HG03520 (cell line): ENCODE results near the gene GPR158.
A peak's percentile ranks its signal among the peaks of the same experiment; 100 is the strongest.
"Not testable (repeated sequence)": the region's sequence is repeated elsewhere in the genome, so short reads cannot be mapped to it uniquely, and the experiment has no call there.

Source experiments
- ATAC-seq: cut with Tn5 transposase; IDR thresholded peaks from one replicate; pipeline ENCODE4 v1.9.1; 2021; ENCODE audit warnings: mild to moderate bottlenecking, moderate library complexity; ENCODE audit not compliant: unreplicated experiment

GPR158 gene, protein sequence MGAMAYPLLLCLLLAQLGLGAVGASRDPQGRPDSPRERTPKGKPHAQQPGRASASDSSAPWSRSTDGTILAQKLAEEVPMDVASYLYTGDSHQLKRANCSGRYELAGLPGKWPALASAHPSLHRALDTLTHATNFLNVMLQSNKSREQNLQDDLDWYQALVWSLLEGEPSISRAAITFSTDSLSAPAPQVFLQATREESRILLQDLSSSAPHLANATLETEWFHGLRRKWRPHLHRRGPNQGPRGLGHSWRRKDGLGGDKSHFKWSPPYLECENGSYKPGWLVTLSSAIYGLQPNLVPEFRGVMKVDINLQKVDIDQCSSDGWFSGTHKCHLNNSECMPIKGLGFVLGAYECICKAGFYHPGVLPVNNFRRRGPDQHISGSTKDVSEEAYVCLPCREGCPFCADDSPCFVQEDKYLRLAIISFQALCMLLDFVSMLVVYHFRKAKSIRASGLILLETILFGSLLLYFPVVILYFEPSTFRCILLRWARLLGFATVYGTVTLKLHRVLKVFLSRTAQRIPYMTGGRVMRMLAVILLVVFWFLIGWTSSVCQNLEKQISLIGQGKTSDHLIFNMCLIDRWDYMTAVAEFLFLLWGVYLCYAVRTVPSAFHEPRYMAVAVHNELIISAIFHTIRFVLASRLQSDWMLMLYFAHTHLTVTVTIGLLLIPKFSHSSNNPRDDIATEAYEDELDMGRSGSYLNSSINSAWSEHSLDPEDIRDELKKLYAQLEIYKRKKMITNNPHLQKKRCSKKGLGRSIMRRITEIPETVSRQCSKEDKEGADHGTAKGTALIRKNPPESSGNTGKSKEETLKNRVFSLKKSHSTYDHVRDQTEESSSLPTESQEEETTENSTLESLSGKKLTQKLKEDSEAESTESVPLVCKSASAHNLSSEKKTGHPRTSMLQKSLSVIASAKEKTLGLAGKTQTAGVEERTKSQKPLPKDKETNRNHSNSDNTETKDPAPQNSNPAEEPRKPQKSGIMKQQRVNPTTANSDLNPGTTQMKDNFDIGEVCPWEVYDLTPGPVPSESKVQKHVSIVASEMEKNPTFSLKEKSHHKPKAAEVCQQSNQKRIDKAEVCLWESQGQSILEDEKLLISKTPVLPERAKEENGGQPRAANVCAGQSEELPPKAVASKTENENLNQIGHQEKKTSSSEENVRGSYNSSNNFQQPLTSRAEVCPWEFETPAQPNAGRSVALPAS (N-terminal part only)

DNA sequence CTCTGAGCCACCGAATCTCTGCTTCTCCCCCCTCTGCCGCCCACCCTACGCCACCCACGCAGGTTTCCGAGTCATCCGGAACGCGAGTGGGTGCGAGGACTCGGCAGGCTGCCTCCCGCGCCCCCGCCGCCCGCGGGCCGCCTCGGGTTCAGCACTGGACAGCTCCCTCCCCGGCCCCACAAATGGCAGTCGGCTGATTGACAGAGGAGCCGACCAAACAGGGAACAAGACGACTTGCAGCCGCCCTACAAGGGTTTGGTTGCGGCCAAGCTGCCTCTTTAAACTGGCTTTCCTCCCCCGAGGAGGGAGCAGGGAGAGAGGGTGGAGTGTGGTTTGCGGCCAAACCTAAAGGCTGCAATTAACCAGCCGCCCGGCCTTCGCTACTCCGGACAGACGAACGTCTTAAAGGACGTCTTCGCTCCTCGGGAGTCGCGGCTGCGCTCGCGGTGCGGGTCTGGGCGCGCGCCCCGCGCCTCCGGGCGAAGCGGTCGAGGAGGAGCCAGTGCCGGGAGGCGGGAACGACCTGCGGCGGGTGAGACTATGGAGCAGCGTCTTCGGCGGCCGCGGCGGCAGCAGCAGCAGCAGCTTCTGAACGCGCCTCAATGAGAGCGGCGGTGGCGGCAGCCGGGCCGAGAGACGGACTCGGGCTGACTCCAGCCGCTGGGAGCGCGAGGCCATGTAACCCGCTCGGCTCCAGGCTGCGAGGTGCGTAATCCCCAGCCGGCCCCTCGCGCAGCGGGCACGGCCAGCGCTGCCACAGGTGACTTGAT is at the start of gene GPR158:
Gene GPR158 (plus strand): TSS at position 541 of the 770 bp plus-strand sequence. CDS start 420 bp downstream, outside the sequence.
- ATAC-seq = peak; percentile 60

DNA sequence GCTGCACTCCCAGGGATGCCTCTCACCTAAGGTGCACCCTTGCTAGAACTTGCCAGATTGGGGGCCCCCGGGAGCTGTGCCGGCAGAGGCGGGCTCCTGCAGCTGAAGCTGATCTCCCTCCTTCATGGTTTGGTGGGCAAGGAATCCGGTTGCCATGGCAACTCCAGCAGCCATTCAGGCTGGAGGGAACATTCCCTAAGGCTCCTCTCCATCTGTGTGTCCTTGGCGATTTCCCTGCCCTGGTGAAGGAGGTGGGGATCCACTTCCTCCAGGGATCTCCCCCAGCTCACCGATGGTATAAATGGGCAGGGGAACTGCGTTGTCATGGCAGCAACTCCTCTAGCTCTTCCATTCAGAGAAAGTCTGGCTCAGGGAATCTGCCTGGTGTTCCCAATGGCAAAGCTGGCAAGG is 49.6 kb upstream of the GPR158 start:
- ATAC-seq = no peak

DNA sequence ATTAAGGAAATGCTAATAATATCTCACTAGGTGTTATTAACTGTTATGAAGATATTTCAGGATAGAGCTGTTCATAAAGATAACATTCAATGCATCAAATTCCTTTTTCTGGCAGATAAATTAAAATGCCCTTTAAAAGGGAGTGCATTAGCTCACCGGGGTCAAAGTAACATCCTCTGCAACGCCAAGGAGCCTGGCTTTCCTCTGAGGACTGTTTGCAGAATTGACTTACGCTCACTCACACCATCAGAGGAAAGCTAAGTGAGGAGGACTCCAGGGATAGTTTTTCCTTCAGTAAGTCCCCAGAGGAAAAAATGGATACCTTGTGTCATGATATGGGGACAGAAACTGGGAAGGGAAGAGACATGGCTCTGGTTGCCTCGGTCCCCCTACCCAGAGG is 45.2 kb upstream of the GPR158 start:
- ATAC-seq = no peak

DNA sequence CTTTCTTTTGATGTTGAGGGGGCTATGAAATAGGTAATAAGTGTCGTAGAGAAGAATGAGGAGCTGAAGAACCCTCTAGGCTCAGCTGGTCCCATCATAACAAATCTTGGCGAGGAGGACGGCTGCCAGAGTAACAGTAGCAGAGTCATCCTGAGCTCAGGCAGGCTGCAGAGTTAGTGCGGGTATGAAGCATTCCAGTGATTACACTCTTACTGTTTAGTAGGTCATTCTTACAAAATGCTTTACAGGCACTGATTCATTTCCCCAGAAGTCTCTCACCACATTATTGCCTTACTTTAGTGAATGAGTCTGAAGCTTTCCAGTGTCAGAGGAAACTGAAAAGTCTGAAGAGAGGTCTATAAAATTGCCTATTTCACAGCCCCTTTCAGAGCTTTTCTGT is 43.9 kb upstream of the GPR158 start:
- no peak for ATAC-seq

DNA sequence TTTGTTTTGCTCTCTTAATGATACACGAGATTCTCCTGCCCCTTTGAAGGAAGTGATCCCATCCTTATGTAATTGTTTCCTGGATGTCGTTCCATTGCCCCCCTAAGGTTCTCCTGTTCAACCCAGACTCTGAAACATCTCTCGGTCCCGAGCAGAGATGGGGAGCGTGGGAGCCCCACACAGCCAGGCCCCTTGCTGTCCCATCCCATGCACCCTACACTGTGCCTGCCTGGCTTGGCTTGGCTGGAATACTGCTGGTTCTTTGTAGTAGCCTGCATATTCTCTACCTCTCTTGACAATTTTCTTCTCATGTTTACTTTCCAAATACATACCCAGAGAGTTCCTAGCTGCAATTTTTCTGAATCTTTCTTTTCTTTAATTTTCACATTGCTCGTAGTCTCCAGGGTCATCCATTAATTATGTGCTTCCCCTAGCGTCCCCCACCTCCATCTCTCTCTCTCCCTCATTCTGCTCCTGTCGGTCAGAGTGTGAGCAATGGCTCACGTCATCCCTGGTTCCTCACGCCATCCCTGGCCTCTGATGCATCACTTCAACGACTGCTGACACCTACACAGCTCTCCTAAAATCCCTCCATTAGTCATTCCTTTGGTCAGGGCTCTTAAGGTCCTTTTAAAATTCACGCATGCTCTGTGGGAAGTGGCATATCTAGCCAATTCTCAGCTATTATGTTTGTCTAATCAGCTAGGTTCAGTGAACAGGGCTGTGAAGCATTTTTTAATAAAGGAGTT is 32.5 kb upstream of the GPR158 start:
- no peak for ATAC-seq

DNA sequence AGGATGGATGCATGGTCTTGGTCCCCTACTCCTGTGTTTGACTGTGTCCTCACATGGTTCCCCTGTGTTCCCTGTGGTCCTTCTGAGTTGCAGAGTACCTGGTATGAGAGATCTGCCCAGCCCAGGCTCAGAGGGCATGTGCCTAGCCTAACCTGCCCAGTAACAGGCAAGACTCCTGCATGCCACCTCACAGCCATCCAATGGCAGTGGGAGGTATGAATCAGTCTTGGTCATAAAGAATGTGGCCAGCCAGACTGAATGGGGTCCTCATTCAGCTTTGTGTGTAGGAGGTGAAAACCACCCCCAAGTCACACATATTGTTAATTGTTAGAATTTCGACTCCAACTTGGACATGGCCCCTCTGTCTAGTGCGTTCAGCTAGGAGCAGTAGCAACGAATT is 17.2 kb upstream of the GPR158 start:
- ATAC-seq = no peak

DNA sequence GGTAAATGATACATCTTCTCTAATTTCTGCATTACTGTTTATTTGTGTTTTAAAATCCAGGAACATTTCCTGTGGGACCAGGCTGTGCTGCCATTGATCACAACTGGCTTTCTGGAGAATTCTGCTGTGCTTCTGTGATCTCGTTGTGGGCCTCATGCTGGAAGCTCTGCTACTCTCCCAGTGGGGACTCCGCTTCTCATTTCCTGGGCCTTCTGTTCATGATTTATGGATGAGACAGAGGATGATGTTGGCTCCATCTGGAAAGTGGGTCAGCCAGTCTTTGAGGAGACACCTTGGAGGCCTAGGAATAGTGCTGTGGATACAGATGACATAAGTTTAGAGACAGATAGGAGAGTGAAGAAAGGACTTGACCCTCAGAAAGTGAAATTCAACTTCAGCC is 15.2 kb upstream of the GPR158 start:
- ATAC-seq = no peak

DNA sequence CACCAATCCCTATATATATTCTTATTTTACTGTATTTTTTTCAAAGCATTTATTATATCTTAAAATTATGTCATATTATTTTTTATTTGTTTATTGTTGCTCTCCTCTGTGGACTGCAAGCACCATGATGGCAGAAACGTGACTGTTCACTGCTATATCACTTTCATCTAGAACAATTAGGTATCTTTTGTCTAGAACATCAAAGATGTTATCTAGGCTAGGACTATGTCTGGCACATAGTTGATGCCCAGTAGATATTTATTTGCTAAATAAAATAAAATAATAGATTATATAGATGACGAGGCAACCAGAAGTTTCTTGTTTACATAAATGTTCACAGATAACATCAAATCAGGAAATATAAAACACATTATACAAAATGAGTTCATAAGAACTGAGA is 12.4 kb upstream of the GPR158 start:
- no peak for ATAC-seq

DNA sequence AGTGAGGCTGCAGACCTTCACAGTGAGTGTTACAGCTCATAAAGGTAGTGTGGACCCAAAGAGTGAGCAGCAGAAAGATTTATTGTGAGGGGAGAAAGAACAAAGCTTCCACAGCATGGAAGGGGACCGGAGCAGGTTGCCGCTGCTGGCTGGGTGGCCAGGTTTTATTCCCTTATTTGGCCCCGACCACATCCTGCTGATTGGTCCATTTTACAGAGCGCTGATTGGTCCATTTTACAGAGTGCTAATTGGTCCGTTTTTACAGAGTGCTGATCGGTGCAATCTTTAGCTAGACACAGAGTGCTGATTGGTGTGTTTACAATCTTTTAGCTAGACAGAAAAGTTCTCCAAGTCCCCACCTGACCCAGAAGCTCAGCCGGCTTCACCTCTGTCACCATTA is 11.3 kb upstream of the GPR158 start:
- not testable (repeated sequence) for ATAC-seq

DNA sequence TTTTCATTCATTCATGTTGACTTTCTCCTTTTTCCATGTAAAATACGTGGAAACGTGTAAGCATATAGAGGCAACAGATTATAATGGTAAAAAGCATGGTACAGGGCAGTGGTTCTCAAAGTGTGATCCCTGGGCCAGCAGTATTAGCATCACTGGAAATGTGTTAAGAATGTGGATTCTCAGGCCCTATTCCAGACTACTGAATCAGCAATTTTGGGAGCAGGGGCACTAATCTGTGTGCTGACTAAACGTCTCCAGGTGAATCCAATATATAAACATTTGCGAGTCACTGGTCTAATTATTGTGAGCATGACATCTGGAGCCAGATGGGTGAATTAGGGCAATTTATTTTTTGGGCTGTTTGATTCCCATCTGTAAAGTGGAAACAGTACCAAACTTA is 5.1 kb upstream of the GPR158 start:
- ATAC-seq = no peak

DNA sequence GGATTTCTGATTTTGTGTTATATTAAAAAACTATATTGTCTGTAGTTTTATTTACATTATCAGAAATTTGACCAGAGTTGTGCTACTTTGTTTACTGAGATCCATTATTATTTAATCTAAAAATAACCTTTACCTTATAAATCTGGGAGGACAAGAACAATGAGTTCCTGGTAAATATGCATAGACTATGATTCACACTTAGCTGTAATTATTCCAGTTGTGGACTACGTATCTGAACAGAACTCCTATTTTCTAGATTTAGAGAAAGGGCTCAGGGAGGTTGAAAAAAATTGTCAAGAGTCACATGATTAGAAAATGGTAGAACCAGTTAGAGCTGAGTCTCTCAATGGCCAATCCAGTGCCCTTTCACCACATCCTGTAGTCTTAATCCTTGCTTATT is 4.2 kb upstream of the GPR158 start:
- no peak for ATAC-seq

DNA sequence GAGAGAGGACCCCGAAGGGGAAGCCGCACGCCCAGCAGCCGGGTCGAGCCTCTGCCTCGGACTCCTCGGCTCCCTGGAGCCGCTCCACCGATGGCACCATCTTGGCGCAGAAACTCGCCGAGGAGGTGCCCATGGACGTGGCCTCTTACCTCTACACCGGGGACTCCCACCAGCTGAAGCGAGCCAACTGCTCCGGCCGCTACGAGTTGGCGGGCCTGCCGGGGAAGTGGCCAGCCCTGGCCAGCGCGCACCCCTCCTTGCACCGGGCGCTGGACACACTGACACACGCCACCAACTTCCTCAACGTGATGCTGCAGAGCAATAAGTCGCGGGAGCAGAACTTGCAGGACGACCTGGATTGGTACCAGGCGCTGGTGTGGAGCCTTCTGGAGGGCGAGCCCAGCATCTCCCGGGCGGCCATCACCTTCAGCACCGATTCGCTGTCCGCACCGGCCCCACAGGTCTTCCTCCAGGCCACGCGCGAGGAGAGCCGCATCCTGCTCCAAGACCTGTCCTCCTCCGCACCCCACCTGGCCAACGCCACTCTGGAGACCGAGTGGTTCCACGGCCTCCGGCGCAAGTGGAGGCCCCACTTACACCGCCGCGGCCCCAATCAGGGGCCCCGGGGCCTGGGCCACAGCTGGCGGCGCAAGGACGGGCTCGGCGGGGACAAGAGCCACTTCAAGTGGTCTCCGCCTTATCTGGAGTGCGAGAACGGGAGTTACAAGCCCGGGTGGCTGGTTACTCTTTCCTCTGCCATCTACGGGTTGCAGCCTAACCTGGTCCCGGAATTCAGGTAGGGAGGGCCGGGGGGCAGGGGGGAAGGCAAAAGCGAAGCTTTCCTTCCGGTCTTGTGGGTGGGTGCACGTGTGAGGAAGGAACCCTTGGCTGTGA is 973 bp downstream of the GPR158 start:
- no peak for ATAC-seq

DNA sequence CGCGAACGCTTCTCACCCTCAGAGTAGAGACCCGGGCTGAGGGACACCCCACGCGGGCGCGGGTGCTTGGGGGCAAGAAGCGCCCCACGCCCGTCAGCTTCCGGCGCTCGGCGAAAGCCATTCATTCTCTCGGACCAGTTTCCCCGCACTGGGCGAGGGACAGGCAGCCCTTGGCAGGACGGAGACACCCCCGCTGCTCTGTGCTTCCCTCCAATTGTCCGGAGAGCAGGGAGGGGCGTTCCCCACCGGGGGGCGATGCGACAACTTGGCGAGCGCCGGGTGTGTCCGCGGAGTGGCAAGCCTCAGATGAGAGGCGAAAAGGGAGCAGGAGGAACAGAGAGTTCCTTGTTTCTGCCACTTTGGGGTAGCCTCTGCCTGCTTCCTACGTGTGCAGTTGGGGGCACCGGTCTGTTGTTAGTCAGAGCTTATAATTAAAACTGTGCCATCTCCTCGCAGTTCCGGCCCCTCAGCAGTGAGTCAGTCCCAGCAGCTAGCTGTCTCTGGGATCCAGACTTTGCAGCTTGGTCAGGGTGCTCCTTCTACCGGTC is 1.7 kb downstream of the GPR158 start:
- no peak for ATAC-seq

DNA sequence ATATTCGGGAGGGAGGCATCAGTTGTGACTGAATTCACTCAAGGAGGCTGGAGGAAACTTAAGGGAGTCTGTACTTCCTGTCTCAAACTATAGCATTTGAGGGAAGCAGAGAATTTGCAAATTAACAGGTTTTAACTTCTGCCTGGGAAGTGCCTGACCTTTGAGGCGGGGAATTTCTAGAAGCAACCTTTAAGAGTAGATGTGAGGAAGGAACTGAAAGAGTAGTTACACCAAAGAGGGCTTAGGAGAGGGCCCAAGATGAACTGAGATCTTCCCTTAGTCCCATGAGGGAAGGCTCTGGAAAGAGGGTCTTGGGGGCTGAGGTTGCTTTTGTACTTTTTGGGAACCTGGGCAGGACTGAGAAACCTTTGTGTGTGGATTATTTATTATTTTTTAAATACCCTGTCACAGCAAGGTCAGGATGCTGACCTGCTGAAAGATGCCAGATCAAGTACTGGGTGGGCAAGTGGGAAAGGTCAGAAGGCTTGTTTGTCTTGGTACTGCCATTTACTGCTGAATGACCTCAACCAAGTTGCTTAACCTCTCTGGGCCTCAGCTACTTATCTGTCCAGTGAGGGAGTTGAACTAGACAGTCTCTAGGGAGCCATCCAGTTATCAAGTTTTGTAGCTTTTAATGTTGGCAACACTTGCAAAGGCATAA is 2.4 kb downstream of the GPR158 start:
- no peak for ATAC-seq

DNA sequence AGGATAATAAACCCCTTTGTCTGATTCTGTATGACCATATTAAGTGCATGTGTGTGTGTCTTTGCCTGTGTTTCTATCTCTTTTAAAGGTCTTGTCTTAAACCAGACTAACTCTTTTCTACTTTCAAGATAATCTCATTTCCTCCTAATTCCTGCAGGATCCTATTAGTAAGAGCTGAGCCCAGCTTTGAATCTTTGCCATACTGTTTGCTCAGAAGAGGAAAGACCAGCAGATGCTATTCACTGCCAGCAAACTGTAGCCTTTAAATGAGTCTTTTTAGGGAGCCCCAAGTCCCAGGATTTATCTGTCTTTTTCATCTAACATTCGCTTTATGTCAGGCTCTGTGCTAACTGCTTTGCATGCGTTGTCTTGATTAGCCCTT is 2.9 kb downstream of the GPR158 start:
- no peak for ATAC-seq

DNA sequence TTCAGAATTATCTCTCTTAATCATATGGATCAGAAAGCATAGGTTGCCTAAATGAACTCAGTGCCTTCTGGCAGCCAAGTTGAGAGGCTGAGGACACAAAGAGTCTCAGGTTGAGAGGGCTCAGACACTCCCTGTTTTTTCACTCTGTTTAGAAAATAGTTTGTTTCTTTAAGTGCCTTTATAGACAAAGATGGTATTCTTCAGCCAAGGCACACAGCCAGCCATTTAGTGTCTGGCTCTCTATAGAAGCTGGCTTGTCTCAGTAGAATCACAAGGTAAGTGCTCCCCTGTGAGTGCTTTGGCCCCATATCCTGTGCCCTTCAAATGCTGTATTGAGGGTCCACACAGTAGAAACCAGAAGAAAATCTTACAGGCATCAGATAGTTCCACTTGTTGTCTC is 3.6 kb downstream of the GPR158 start:
- no peak for ATAC-seq

DNA sequence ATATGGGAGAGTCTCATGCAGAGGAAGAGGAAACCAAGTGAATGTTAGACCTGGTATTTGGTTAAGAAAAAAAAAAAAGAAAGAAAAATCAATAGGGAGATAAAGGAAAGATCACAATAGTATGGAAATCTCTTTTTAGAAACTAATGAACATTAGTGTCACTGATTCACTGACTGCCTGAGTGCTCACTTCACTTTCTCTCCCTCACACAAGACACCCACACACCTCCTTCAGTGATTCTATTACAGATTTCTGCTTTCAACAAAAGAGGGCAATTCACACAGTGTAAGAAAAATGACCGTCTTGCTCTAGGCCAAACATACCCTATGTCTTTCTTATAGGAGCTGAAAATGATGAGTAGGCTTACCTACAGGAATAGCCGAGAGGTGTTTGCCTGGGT is 6.0 kb downstream of the GPR158 start:
- ATAC-seq = no peak

DNA sequence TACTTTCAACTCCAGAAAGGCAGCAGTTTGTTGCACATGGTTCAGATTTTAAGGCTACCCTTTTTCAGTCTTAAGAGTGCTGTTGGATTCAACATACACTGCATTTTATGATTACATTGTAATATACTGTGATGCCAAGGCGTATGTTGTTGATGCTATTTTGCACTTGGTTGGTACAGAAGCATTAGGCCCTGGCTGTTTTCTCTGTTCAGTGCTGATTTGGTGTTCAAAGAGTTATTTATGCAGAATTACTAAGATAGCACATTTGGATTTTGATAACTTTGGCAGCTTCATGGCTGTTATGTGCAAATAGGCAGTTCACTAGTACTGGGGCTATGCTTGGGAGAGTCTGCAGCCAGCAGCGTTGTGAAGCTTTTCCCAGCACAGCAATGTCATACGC is 7.8 kb downstream of the GPR158 start:
- no peak for ATAC-seq
